DMS 273 (cell line): Measurements from ENCODE around the gene MYO7A.

ENCODE experiments used
- DNase-seq: peaks from one replicate; lab custom pipeline; 2025; ENCODE audit not compliant: unreplicated experiment; lab: John Stamatoyannopoulos, UW

MYO7A gene

GRCh38 chr11:77182542-77183430 is 54.7 kb downstream of the MYO7A start:
- DNase-seq = no peak

GRCh38 chr11:77183431-77183984 is 55.5 kb downstream of the MYO7A start:
- DNase-seq = no peak

- DNase-seq = no peak
These were observed 56.3 kb downstream of the MYO7A start for GRCh38 chr11:77184136-77184860.

- DNase-seq = no peak
These were observed 58.3 kb downstream of the MYO7A start for GRCh38 chr11:77186302-77186701.

GRCh38 chr11:77187111-77187750 is 59.2 kb downstream of the MYO7A start:
- DNase-seq = no peak

- DNase-seq = peak; percentile 86
These were observed 60.0 kb downstream of the MYO7A start for GRCh38 chr11:77187776-77188632.

- no peak for DNase-seq
These were observed 60.8 kb downstream of the MYO7A start for GRCh38 chr11:77188633-77189491.

GRCh38 chr11:77189588-77190210 is 61.7 kb downstream of the MYO7A start:
- DNase-seq = no peak

- DNase-seq = no peak
These were observed 62.5 kb downstream of the MYO7A start for GRCh38 chr11:77190331-77191075.

GRCh38 chr11:77191429-77191822 is 63.4 kb downstream of the MYO7A start:
- DNase-seq = peak; percentile 47

- DNase-seq = peak; percentile 83
These were observed 63.9 kb downstream of the MYO7A start for GRCh38 chr11:77191823-77192495.

- no peak for DNase-seq
These were observed 65.1 kb downstream of the MYO7A start for GRCh38 chr11:77193167-77193566.

- DNase-seq = no peak
These were observed 66.1 kb downstream of the MYO7A start for GRCh38 chr11:77193911-77194830.

GRCh38 chr11:77195071-77195755 is 67.2 kb downstream of the MYO7A start:
- peak; percentile 80 for DNase-seq

GRCh38 chr11:77196961-77197360 is 68.9 kb downstream of the MYO7A start:
- DNase-seq = no peak

GRCh38 chr11:77197626-77198320 is 69.7 kb downstream of the MYO7A start:
- no peak for DNase-seq
